ENCODE data around the gene FIGNL2.

- TF ChIP-seq CTCF (IDR thresholded peaks at IDR 0.05) (no peak), POLR2A (IDR thresholded peaks at IDR 0.05) (no peak), POLR2AphosphoS5 (IDR thresholded peaks at IDR 0.05) (no peak)
These were observed 50.0 kb downstream of the FIGNL2 start for GRCh38 chr12:51798501-51798900.

All from breast epithelium (tissue), 3 donors.